HS-27A (cell line): ENCODE data around the gene UBE3D.

Experiments
- DNase-seq: peaks from one replicate; pipeline ENCODE4 v3.0.0-alpha.2; 2012; ENCODE audit warnings: low read depth, missing footprints

The UBE3D gene

GRCh38 chr6:83065511-83066192 is at the start of gene UBE3D:
Gene UBE3D (minus strand): TSS chr6:83065841. CDS start chr6:83065718, 123 bp downstream.
- no peak for DNase-seq

DNA sequence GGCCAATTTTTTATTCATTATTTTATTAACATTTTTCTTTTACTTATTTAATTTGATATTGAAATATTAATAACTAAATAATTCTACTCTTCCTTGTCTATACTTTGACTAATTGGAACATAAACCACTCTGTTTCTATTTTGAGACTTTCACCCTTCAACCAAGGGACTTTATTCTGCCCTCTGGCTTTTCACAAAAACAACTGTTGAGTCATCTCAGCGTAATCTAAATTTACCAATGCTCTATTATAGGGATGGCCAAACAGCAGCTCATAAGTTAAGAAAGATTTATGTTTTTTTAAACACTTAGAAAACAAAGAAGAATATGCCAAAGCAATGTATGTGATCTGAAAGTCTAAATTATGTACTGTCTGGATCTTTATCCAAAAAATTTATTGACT is 48.5 kb upstream of the UBE3D start:
- DNase-seq, result no peak

DNA sequence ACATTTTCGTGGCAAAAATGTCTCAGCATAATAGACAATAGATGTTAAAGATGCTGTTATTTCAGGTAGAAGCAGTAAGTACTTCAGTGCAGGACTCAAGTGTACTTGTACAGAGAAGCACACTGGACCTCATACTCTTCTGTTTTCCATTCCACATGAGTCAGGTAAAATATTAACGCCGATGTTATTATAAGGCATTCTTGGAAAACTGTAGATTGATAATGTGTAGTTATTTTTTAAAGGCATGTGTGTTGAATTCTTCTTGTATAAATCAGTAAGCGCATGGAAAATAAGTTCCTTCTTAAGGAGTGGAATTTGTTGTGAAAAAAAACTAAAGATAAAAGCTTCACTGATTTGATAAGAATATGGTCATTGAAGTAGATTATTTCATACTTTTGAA is 47.6 kb upstream of the UBE3D start:
- no peak for DNase-seq

- no peak for DNase-seq
These were observed 42.7 kb upstream of the UBE3D start for GRCh38 chr6:83108378-83108777.

GRCh38 chr6:83098589-83098988 is 32.9 kb upstream of the UBE3D start:
- no peak for DNase-seq

DNA sequence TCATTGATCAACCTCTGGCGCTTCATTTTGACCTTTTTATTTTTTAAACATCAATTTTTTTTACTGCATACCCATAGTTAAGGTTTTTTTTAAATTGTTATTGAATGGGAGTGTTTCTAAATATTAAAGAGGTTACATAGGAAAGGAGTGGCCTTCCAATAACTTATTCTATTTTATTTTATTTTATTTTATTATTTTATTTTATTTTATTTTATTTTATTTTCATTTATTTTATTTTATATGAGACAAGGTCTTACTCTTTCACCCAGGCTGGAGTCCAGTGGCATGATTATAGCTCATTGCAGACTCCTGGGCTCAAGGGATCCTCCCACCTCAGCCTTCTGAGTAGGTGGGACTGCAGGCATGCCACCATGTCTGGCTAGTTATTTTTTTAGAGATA is 32.0 kb upstream of the UBE3D start:
- no peak for DNase-seq

DNA sequence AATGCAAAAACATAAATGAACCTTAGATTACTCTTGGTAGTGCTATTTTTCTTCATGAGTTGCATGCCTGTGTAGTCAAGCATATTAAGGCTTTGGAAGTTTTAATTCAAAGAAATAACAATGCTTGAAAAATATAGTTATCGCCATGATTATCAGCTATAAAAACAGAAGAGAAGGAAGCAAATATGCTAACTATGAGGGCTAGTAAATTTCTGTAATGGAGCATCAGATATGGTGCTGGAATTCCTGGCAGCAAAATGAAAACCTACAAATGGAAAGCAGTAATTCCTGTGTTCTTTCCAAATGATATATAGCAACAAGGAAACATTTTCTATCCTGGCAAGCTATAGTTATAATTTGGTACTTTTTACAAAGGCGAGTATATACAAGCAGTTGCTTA is 31.6 kb upstream of the UBE3D start:
- no peak for DNase-seq

DNA sequence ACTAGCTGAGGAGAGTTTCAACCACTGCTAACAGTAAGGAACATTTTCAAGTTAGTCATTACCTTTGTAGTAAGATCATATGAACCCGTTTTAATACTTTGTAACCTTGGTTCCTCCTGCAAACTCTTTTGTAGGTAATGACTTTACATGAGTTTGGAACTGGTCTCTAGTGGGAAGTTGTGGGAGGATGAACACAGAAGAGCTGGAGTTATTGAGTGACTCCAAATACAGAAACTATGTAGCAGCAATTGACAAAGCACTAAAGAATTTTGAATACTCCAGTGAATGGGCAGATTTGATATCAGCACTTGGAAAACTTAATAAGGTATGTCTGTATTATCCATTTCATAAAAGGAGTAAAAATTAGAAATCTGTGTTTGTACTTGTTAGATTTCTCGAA is 31.1 kb upstream of the UBE3D start:
- no peak for DNase-seq

GRCh38 chr6:83092756-83093399 is 27.2 kb upstream of the UBE3D start:
- DNase-seq, result no peak

GRCh38 chr6:83086751-83087150 is 21.1 kb upstream of the UBE3D start:
- no peak for DNase-seq

GRCh38 chr6:83083476-83083875 is 17.8 kb upstream of the UBE3D start:
- DNase-seq, result no peak

- DNase-seq, result no peak
These were observed 8.0 kb upstream of the UBE3D start for GRCh38 chr6:83073615-83074014.

GRCh38 chr6:83072726-83073125 is 7.1 kb upstream of the UBE3D start:
- no peak for DNase-seq

GRCh38 chr6:83071707-83072106 is 6.1 kb upstream of the UBE3D start:
- no peak for DNase-seq

DNA sequence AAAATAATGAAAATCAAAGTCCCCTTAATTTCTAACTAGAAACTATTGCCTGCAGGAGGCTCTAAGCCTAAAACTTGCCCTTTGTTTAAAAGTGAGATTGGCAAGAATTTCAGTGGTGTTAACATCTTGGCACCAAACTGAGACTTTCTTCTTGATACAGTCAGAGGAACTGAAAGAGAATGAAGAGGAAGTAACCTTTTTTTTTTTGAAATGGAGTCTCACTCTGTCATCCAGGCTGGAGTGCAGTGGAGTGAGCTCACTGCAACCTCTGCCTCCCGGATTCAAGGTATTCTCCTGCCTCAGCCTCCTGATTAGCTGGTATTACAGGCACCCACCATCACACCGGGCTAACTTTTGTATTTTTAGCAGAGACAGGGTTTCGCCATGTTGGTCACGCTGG is 5.4 kb upstream of the UBE3D start:
- no peak for DNase-seq

GRCh38 chr6:83069633-83070032 is 4.0 kb upstream of the UBE3D start:
- DNase-seq, result no peak

DNA sequence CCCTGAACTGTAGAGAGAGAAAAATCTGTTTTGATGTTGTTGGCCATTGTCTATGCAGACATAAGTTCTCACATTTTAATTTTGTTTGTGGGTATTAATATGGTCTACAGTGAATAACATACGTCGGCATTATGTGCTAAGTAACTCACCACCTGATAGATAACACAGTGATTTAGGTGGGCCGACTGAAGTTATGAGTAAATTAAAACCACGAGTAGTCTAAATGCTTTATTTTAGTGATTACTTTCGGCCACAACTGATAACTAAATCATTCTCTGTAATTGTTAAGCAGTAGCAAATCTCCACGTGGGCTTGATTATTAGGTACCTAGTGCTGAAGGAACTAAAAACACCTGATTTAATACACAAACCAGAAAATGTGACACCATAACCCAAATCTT is 3.0 kb upstream of the UBE3D start:
- no peak for DNase-seq

GRCh38 chr6:83067448-83068439 is 2.1 kb upstream of the UBE3D start, which contains the start of gene DOP1A:
Gene DOP1A (plus strand): TSS chr6:83067671. CDS start chr6:83096978, 29,307 bp downstream.
- peak; percentile 55 for DNase-seq

DNA sequence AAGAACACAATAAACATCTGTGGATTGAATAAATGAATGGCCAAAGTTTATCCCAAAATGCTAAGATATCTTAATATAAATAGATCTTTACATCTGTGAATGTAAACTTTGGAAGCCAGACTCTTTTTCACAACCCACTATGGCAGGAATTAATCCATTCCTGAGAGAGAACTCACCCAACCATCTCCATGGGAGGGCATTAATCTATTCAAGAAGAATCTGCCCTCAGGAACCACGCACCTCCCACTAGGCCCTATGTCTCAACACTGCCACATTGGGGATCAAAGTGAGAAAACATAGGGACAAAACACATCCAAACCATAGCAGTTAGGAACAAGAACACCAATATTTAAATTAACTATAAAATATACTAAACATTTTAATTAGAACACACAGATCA is 3.4 kb downstream of the UBE3D start:
- no peak for DNase-seq

DNA sequence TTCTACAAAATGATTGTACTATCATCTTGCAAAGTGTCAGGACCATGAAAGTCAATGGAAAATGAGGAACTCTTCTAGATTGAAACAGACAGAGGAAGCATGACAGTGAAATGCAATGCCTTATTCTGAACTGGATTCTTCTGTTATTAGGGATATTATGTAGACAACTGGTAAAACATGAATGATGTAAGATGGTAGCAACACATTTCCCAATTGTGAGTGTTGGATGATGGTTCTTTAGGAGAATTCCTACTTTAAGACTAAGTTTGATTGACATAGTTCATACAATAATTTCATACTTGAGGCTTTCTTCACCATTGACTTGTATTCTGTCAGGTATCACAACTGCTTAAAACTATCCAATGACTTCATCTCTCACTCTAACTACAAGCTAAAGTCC is 4.5 kb downstream of the UBE3D start:
- DNase-seq, result no peak

- no peak for DNase-seq
These were observed 7.8 kb downstream of the UBE3D start for GRCh38 chr6:83057705-83058321.

- no peak for DNase-seq
These were observed 10.2 kb downstream of the UBE3D start for GRCh38 chr6:83055366-83055964.
